IPS-18a (cell line): ENCODE data around the gene COQ4.

ENCODE experiments used
- H3K27ac ChIP-seq: one replicate; pipeline ENCODE4 v1.5.1; 2013; ENCODE audit warnings: low read length
- H3K27me3 ChIP-seq: one replicate; pipeline ENCODE4 v1.6.1; 2013; ENCODE audit warnings: mild to moderate bottlenecking, low read length; ENCODE audit not compliant: control insufficient read depth, insufficient read depth
- H3K36me3 ChIP-seq: one replicate; pipeline ENCODE4 v1.6.1; 2013; ENCODE audit warnings: low read depth, low read length; ENCODE audit not compliant: control insufficient read depth
- H3K4me1 ChIP-seq: one replicate; pipeline ENCODE4 v1.6.1; 2013; ENCODE audit warnings: low read depth, low read length; ENCODE audit not compliant: control insufficient read depth
- H3K4me3 ChIP-seq: one replicate; pipeline ENCODE4 v1.5.1; 2013; ENCODE audit warnings: low read length
- H3K9ac ChIP-seq: one replicate; pipeline ENCODE4 v1.6.1; 2013; ENCODE audit warnings: mild to moderate bottlenecking, low read length, moderate library complexity
- H3K9me3 ChIP-seq: one replicate; pipeline ENCODE4 v1.6.1; 2013; ENCODE audit warnings: low read depth, low read length; ENCODE audit not compliant: control insufficient read depth

COQ4 gene

GRCh38 chr9:128349125-128349524 lies 26.5 kb downstream of the COQ4 start:
- Histone ChIP-seq H3K9me3 (no peaks in the 10 kb centered on the region), H3K27ac (no peak overlapping the region), H3K4me1 (no peaks in the 10 kb centered on the region), H3K27me3 (no peaks in the 10 kb centered on the region), H3K9ac (no peak overlapping the region), H3K4me3 (no peak overlapping the region), H3K36me3 (peaks cover 6% of the 10 kb centered on the region)

DNA sequence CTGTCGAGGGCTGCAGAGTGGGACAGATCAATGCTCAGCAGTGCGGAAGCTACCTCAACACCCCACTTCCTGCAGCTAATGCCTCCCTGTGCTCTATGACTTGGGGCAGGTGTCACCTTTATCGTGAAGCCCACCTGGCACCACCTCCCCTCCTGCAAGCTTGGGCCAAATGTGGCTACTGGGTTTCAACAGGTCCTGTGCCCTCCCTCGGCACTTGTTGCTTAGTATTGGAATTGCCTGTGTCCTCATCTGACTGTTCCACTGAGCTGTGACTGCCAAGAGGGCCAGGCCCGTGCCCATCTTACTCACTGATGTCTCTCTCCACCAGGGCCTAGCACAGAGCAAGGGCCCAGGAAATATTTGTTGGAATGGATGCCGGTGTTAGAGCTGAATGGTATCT lies 27.1 kb downstream of the COQ4 start:
- H3K9me3 ChIP-seq = no peaks in the 10 kb centered on the region
- peaks cover 6% of the 10 kb centered on the region for H3K36me3 ChIP-seq
- no peaks in the 10 kb centered on the region for H3K27me3 ChIP-seq
- no peak overlapping the region for H3K27ac ChIP-seq
- H3K9ac ChIP-seq = no peak overlapping the region
- H3K4me3 ChIP-seq = no peak overlapping the region
- H3K4me1 ChIP-seq = no peaks in the 10 kb centered on the region

- Histone ChIP-seq H3K36me3 (peaks cover 3% of the 10 kb centered on the region), H3K4me1 (no peaks in the 10 kb centered on the region), H3K9ac (no peak overlapping the region), H3K4me3 (no peak overlapping the region), H3K27me3 (no peaks in the 10 kb centered on the region), H3K9me3 (no peaks in the 10 kb centered on the region), H3K27ac (no peak overlapping the region)
These were observed 32.8 kb downstream of the COQ4 start for GRCh38 chr9:128355451-128355850.

- Histone ChIP-seq H3K9me3 (no peaks in the 10 kb centered on the region), H3K4me3 (no peak overlapping the region), H3K27me3 (peaks cover 19% of the 10 kb centered on the region), H3K4me1 (peaks cover 8% of the 10 kb centered on the region), H3K9ac (no peak overlapping the region), H3K36me3 (peaks cover 3% of the 10 kb centered on the region), H3K27ac (no peak overlapping the region)
These were observed 35.5 kb downstream of the COQ4 start for GRCh38 chr9:128358090-128358489.

DNA sequence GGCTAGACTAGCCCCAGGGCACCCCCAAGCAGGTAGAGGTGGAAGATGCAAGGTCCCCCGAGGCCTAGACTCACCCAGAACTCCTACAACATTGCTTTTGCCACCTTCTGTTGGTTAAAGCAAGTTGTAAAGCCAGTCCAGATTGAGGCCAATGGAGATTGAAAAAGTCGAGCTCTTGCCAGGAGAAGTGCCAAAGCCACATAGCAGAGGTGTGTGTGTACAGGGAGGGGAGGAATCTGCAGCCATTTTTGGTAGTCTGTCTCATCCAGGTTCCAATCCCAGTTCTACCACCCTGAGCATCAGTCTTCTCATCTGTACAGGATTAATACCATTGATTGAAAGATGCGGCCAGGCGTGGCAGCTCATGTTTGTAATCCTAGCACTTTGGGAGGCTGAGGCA lies 36.2 kb downstream of the COQ4 start:
- peaks cover 26% of the 10 kb centered on the region for H3K27me3 ChIP-seq
- no peaks in the 10 kb centered on the region for H3K9me3 ChIP-seq
- H3K27ac ChIP-seq = no peak overlapping the region
- no peak overlapping the region for H3K4me3 ChIP-seq
- H3K9ac ChIP-seq = no peak overlapping the region
- peaks cover 3% of the 10 kb centered on the region for H3K36me3 ChIP-seq
- H3K4me1 ChIP-seq = peaks cover 14% of the 10 kb centered on the region

- Histone ChIP-seq H3K27me3 (peaks cover 41% of the 10 kb centered on the region), H3K9ac (no peak overlapping the region), H3K4me3 (no peak overlapping the region), H3K36me3 (peaks cover 3% of the 10 kb centered on the region), H3K27ac (no peak overlapping the region), H3K9me3 (no peaks in the 10 kb centered on the region), H3K4me1 (peaks cover 22% of the 10 kb centered on the region)
These were observed 38.2 kb downstream of the COQ4 start for GRCh38 chr9:128360826-128361225.

DNA sequence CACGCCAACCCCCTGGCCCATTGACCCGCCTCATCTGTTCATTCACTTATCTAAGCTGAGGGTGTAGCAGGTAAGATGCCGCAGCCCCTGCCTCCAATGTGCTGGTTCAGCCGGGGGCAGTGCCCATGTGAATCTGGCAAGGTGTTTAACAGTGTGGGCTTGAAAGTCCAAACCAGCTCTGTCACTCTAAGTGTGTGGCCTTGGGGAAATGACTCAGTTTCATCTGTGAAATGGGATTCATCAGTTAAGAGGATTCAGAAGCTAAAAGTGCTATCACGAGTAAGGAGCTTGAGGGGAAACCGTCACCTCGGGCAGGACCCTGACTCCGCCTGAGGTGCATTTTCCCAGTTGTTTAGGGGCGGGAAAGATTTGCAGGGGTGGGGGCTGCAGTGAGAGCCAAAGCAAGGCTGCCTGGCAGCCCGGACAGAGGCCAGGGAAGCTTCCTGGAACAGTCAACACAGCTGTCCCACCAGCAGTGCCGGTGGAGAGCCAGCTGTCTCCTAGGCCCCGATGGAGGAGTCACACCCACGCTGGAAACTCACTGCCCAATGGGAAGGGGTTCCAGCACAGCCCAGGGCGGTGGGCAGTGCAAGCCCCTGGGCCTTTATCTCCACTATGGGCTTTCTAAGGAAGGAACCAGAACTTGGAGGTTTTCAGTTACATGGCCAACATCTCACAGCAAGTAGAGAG lies 38.8 kb downstream of the COQ4 start:
- no peak overlapping the region for H3K9ac ChIP-seq
- H3K27me3 ChIP-seq = peaks cover 47% of the 10 kb centered on the region
- no peaks in the 10 kb centered on the region for H3K36me3 ChIP-seq
- peaks cover 22% of the 10 kb centered on the region for H3K4me1 ChIP-seq
- H3K4me3 ChIP-seq = no peak overlapping the region
- no peak overlapping the region for H3K27ac ChIP-seq
- no peaks in the 10 kb centered on the region for H3K9me3 ChIP-seq

DNA sequence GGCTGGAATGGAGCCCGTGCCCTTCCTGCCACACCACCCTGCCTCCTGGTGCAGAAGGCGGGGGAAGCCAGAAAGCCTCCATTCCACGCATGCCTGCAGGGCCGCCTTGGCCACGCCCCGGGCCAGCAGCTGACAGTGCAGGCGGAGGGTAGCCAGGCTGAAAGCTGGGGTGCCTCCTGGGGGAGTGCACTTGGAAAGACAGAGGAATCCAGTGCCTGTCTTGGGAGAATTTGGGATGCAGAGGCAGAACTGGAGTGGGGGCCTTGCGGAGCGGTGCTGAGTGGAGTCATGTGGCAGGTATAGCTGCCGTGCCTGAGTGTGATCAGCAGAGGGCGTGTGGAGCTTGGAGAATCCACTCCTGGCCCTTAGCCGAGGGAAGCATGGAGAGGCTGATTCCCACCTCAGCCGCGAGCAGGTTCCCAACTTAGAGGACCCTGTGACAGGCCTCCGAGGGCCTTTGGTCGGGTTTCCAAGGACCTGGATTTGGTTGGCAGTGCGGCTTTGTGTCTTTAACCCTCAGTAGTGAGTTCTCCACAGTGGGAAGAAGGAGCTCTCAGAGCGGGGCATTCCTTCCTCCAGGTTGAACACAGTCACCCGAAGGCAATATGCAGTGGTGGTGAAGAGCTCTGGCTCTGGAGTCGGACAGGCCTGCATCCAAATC lies 39.5 kb downstream of the COQ4 start:
- Histone ChIP-seq H3K9ac (no peak overlapping the region), H3K4me1 (peaks cover 22% of the 10 kb centered on the region), H3K36me3 (no peaks in the 10 kb centered on the region), H3K9me3 (no peaks in the 10 kb centered on the region), H3K4me3 (no peak overlapping the region), H3K27ac (no peak overlapping the region), H3K27me3 (peaks cover 54% of the 10 kb centered on the region)

DNA sequence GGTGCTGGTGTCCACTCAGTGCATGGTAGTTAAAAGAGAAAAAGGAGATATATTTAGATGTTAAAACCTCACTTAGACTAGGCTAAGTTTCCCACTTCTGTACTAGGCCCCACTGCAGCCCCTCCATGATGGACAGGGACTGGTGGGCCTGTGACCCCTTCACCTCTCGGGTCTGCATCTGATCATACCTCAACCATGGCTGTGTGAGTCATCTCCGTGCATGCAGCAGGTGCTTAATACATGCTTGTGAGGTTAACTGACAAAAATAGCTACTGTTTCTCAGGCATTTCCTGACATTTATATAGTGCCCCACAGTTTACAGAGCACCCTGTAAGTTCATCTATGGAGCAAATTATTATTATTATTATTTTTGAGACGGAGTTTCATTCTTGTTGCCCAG lies 40.1 kb downstream of the COQ4 start:
- no peaks in the 10 kb centered on the region for H3K36me3 ChIP-seq
- no peak overlapping the region for H3K9ac ChIP-seq
- peaks cover 22% of the 10 kb centered on the region for H3K4me1 ChIP-seq
- H3K9me3 ChIP-seq = no peaks in the 10 kb centered on the region
- no peak overlapping the region for H3K27ac ChIP-seq
- no peak overlapping the region for H3K4me3 ChIP-seq
- H3K27me3 ChIP-seq = peaks cover 60% of the 10 kb centered on the region

GRCh38 chr9:128365525-128365924 lies 42.9 kb downstream of the COQ4 start:
- H3K27me3 ChIP-seq = peaks cover 71% of the 10 kb centered on the region
- H3K36me3 ChIP-seq = no peaks in the 10 kb centered on the region
- H3K4me3 ChIP-seq = peak overlapping the region; percentile 38
- peak overlapping the region; percentile 29 for H3K9ac ChIP-seq
- H3K27ac ChIP-seq = no peak overlapping the region
- peaks cover 26% of the 10 kb centered on the region for H3K4me1 ChIP-seq
- H3K9me3 ChIP-seq = no peaks in the 10 kb centered on the region

- Histone ChIP-seq H3K27me3 (peaks cover 42% of the 10 kb centered on the region), H3K36me3 (no peaks in the 10 kb centered on the region)
These were observed 46.5 kb downstream of the COQ4 start for GRCh38 chr9:128369024-128369706.

More at GRCh38 chr9:128369024-128369706, 46.5 kb downstream of the COQ4 start:
- Histone ChIP-seq H3K9me3 (no peaks in the 10 kb centered on the region), H3K4me3 (no peak overlapping the region), H3K27ac (no peak overlapping the region), H3K4me1 (peaks cover 19% of the 10 kb centered on the region), H3K9ac (no peak overlapping the region)
